GM12801 (cell line): ENCODE results near the gene LUC7L.

ENCODE experiments used
- TF ChIP-seq, protein P1 (sequence below): IDR thresholded peaks from one replicate; pipeline ENCODE4 v1.5.1; 2011; ENCODE audit warnings: control low read depth; ENCODE audit not compliant: insufficient read length; ENCODE audit errors: extremely low read depth

The LUC7L gene

DNA sequence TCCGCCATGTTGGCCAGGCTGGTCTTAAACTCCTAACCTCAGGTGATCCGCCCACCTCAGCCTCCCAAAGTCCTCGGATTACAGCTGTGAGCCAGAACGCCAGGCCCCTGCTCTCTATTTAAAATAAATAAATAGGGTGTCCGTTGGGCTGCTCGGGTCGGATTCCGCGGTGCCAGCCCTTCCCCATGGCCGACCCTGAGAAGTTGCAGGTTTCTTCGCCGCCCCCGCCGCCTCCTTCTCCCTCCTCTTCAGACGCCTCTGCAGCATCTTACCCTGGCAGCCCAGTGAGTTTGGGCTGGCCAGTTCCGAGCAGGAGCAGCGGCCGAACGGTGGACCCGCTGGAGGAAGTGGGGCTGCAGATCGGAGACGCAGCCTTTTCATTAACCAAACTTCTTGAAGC, 1.7 kb upstream of the LUC7L start:
- TF ChIP-seq, protein P1, sequence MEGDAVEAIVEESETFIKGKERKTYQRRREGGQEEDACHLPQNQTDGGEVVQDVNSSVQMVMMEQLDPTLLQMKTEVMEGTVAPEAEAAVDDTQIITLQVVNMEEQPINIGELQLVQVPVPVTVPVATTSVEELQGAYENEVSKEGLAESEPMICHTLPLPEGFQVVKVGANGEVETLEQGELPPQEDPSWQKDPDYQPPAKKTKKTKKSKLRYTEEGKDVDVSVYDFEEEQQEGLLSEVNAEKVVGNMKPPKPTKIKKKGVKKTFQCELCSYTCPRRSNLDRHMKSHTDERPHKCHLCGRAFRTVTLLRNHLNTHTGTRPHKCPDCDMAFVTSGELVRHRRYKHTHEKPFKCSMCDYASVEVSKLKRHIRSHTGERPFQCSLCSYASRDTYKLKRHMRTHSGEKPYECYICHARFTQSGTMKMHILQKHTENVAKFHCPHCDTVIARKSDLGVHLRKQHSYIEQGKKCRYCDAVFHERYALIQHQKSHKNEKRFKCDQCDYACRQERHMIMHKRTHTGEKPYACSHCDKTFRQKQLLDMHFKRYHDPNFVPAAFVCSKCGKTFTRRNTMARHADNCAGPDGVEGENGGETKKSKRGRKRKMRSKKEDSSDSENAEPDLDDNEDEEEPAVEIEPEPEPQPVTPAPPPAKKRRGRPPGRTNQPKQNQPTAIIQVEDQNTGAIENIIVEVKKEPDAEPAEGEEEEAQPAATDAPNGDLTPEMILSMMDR: no peak

DNA sequence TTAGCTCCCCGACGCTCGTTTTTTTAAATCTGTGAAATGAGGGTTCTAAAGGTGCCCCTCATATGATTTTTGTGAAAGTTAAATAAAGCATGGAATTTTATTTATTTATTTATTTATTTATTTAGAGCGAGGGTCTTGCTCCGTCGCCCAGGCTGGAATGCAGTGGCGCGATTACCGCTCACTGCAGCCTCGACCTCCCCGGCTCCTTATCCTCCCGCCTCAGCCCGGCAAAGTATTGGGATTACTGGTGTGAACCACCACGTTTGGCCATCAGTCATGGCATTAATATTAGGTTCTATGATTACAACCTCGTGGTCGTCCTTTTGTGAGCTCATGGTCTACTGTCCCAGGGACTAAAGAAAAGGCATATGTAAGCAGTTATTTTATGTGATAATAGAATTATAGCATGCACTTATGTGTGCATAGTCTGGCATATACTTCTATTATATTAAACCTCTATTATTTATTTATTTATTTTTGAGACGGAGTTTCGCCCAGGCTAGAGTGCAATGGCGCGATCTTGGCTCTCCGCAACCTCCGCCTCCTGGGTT, 557 bp upstream of the LUC7L start:
- TF ChIP-seq, protein P1: no peak

DNA sequence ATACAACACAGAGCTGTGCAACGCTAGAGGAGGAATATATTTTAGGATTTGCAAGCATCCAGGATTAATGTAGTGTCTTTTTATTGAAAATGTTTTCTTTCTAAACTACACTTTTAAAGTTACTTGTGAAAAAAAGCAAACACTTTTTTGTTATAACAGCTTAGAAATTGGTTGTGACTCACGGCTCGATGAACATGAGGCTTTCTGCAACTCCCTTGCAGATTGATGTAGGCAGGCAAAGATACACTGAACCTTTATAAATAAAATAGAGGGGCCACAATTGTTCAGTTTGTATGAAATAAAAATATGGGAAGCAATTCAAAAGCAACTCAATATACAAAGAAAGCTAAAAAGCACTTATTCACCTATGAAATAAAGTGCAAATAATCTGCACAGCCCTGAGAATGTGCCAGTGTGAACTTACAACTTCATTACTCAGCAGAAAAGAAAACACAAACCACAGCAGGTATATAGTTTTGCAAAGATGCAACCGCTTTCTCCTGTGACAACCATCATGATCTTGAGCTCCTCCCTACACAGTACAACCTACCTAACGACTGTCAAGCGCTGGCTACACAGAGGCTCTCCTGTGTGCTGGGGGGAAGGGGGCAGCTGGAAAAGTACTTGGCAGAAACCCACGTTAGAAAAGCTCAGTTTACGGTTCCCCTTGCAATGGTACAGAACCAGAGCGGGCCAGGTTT, 948 bp downstream of the LUC7L start:
- TF ChIP-seq, protein P1: no peak

- TF ChIP-seq, protein P1: no peak
Observed at GRCh38 chr16:220021-220420, 9.2 kb downstream of the LUC7L start.

GRCh38 chr16:212999-213398, 16.2 kb downstream of the LUC7L start:
- TF ChIP-seq, protein P1: no peak

GRCh38 chr16:203246-203645, 26.0 kb downstream of the LUC7L start:
- TF ChIP-seq, protein P1: no peak

DNA sequence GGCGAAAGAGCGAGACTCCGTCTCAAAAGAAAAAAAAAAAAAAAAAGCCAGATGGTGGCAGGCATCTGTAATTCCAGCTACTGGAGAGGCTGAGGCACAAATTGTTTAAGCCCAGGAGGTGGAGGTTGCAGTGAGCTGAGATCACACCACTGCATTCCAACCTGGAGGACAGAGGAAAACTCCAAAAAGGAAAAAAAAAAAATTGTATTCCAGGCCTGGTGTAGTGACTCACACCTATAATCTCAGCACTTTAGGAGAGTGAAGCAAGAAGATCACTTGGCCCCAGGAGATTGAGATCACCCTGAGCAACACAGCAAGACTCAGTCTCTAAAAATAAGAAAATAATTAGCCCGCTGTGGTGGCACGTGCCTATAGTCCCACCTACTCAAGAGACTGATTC, 28.9 kb downstream of the LUC7L start:
- TF ChIP-seq, protein P1: no peak
